Retinal pigment epithelial cell (primary cell): ENCODE measurements around the gene WDR27.

Source experiments
- DNase-seq: peaks from one replicate; pipeline ENCODE4 v3.0.0-alpha.2; 2010; ENCODE audit warnings: low read depth
- H3K4me3 ChIP-seq: 2 replicates; pipeline ENCODE4 v1.5.1; 2011; ENCODE audit warnings: mild to moderate bottlenecking, low read length, control low read depth, moderate library complexity
- TF ChIP-seq, protein P1 (sequence below): conservative IDR thresholded peaks from 2 replicates; pipeline ENCODE4 v1.5.1; 2011; ENCODE audit warnings: low read depth, low read length, control low read depth, inconsistent platforms

The WDR27 gene

DNA sequence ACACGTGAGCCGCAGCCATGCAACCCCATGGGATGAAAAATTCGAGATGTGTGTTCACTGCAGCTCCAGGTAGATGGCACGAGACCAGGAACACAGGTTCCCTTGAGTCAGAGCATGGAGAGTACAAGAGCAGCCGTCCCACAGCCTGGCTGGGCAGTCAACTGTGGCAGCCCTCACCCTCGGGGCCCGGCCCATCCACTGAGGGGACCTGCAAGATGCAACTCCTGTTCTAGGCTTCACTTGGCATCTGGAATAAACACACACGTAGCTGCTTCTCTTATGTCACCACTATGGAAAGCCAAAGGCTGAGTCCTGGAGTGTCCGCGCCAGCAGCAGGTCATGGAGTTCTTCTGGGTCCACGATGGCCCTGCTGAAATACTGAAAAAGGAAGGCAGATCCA, 77.0 kb downstream of the WDR27 start:
- no peak for DNase-seq
- TF ChIP-seq, protein P1, sequence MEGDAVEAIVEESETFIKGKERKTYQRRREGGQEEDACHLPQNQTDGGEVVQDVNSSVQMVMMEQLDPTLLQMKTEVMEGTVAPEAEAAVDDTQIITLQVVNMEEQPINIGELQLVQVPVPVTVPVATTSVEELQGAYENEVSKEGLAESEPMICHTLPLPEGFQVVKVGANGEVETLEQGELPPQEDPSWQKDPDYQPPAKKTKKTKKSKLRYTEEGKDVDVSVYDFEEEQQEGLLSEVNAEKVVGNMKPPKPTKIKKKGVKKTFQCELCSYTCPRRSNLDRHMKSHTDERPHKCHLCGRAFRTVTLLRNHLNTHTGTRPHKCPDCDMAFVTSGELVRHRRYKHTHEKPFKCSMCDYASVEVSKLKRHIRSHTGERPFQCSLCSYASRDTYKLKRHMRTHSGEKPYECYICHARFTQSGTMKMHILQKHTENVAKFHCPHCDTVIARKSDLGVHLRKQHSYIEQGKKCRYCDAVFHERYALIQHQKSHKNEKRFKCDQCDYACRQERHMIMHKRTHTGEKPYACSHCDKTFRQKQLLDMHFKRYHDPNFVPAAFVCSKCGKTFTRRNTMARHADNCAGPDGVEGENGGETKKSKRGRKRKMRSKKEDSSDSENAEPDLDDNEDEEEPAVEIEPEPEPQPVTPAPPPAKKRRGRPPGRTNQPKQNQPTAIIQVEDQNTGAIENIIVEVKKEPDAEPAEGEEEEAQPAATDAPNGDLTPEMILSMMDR, result no peak
- H3K4me3 ChIP-seq, result no peak overlapping the region

DNA sequence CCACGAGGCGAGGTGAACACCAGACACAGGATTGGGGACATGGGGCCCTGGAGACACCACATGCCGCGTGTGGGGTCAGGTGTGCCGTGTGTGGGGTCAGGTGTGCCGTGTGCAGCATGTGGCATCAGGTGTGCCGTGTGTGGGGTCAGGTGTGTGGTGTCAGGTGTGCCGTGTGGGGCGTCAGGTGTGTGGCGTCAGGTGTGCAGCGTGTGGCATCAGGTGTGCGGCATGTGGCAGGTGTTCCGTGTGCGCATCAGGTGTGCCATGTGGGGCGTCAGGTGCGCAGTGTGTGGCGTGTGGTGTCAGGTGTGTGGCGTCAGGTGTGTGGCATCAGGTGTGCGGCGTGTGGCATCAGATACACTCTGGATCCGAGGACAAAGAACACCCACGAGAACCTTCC, 77.9 kb downstream of the WDR27 start:
- no peak overlapping the region for H3K4me3 ChIP-seq
- DNase-seq, result no peak
- TF ChIP-seq, protein P1, result no peak

DNA sequence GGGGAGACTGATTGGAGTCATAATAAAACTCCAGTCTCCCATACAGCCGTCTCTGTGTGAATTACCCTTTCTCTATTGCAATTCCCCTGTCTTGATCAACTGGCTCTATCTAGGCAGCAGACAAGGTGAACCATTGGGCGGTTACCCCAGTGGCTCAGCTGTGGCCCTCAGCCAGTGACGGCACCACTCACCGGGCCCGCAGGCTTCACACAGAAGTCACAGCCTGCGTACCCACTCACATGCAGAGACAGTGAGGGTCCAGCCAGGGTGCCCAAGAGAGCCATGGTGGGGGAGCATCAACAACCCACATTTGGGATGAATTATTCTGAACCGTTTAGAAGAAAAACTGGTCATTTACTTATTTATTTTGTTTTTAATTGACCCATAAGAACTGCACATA, 78.5 kb downstream of the WDR27 start:
- TF ChIP-seq, protein P1, result no peak
- DNase-seq, result no peak
- H3K4me3 ChIP-seq, result no peak overlapping the region

DNA sequence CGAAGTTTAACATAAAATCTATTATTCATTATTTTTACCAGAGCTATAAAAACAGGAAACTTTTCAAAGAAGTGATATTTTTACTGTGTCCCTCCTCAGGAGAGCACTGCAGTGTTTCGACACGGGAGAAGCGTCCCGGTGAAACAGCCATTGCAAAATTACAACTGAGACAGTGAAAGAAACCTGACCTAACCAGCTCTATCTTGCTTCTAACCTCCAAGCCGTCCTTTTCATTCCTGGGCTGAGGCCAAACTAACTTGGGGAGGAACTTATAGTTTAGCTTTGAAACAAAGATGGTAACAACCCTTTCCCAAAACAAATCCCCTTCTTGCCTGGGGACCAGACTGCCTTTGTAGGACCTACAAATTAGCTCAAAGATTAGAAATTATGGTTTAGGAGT, 79.2 kb downstream of the WDR27 start:
- TF ChIP-seq, protein P1, result no peak
- DNase-seq, result no peak

DNA sequence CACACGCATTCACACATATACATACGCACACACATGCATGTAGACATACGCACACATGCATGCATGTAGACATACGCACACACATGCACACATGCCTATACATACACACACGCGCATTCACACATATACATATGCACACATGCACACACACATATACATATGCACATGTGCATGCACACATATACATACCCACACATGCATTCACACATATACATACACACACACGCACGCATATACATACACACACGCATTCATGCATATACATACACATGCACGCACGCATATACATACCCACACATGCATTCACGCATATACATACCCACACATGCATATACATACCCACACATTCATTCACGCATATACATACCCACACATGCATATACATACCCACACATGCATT, 80.5 kb downstream of the WDR27 start:
- H3K4me3 ChIP-seq, result no peak overlapping the region
- DNase-seq, result no peak
- TF ChIP-seq, protein P1, result no peak

More for the DNA sequence above, 79.2 kb downstream of the WDR27 start:
- H3K4me3 ChIP-seq, result no peak overlapping the region

DNA sequence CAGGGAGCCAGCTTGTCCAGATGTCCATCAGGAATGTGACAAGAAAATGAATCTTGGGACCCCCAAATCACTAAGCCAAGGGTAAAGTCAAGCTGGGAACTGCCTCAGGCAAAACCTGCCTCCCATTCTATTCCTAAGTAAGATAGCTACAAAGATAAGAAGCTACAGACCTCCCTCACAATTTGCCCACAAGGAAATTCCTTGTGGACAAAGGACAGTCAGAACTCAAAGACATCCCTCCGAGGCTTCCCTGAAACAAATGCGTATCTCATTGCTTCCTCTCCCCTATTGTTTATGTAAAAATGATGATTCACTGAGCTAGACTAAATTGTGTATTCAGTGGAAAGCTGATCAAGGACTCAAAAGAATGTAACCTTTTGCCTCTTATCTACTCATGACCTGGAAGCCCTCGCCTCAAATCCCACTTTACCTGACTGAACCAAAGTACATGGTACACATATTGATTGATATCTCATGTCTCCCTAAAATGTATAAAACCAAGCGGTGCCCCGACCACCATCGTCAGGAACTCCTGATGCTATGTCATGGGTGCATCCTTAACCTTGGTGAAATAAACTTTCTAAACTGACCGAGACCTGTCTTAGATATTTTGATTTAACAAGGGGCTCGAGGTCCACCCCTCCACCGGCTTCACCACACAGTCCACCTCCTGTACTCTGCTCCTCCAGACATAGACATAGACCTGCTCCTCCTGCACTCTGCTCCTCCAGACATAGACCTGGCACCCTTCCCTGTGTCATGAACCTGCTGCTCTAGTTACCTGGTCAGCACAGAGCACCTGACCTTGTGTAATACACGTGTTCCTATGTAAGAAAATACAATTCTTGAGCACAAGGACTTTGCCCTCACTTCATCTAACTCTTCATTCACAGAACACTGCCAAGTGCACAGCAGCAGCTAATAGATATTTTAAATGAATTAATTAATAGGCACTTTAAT, 81.4 kb downstream of the WDR27 start:
- DNase-seq, result no peak
- TF ChIP-seq, protein P1, result no peak
- H3K4me3 ChIP-seq, result no peak overlapping the region

DNA sequence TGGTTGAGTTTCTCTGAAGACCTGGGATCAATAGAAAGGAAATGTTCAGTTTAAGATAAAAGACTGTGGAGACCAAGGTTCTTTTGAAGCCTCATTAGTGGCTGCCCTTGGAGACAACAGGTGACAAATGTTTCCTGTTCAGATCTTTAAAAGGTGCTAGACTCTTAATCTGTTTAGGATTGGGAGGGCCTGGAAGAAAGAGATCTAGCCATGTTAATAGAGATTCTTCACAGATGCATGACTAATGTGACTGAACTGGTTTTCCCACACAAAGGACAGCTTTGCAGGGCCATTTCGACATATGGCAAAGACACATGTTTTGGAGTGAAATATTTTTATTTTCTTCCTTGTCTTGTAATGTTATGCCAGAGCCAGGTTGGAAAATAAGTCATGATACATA, 82.2 kb downstream of the WDR27 start:
- DNase-seq, result no peak
- TF ChIP-seq, protein P1, result no peak
- no peak overlapping the region for H3K4me3 ChIP-seq
